Endothelial cell (in vitro differentiated cells): Measurements from ENCODE around the gene SLC7A7. TPM values are rescaled to one million over a fixed set of nuclear protein-coding genes. Genes with fewer than 3 reads are reported as not detected.

Experiments used
- DNase-seq: peaks from one replicate; pipeline ENCODE4 v3.0.0; 2021; ENCODE audit warnings: low spot score
- H3K27ac Mint-ChIP-seq: one replicate; pipeline ENCODE4 v1.8.0; 2021; ENCODE audit warnings: mixed read lengths, inconsistent platforms; ENCODE audit not compliant: unreplicated experiment
- H3K27me3 Mint-ChIP-seq: one replicate; pipeline ENCODE4 v1.8.0; 2021; ENCODE audit warnings: mild to moderate bottlenecking, moderate library complexity, mixed read lengths, inconsistent platforms; ENCODE audit not compliant: unreplicated experiment
- H3K36me3 Mint-ChIP-seq: one replicate; pipeline ENCODE4 v1.8.0; 2021; ENCODE audit warnings: mild to moderate bottlenecking, low read depth, mixed read lengths, inconsistent platforms; ENCODE audit not compliant: unreplicated experiment
- H3K4me1 Mint-ChIP-seq: one replicate; pipeline ENCODE4 v1.8.0; 2021; ENCODE audit warnings: mild to moderate bottlenecking, mixed read lengths, inconsistent platforms; ENCODE audit not compliant: unreplicated experiment
- H3K4me3 Mint-ChIP-seq: one replicate; pipeline ENCODE4 v1.8.0; 2021; ENCODE audit warnings: mild to moderate bottlenecking, mixed read lengths, inconsistent platforms; ENCODE audit not compliant: unreplicated experiment
- H3K9me3 Mint-ChIP-seq: one replicate; pipeline ENCODE4 v1.8.0; 2021; ENCODE audit warnings: mixed read lengths, inconsistent platforms; ENCODE audit not compliant: unreplicated experiment
- total RNA-seq: library from RNA; stranded (reverse); fragmentation: NEBNext Ultra II Directional; extraction: Animal tissue kit (Norgen Biotek cat#: 25700); gene quantifications from one replicate; pipeline ENCODE4 v1.2.1, GENCODE V29; 2021; ENCODE audit not compliant: unreplicated experiment
- TF ChIP-seq, protein P1 (sequence below): fragments of 200-600 bp; sonication (generic); IDR thresholded peaks from one replicate; pipeline ENCODE4 v1.5.0; 2021; ENCODE audit warnings: antibody characterized with exemption; ENCODE audit not compliant: unreplicated experiment

The SLC7A7 gene
- total RNA-seq, 1 donor from 2014 or later, result 15.0 TPM

DNA sequence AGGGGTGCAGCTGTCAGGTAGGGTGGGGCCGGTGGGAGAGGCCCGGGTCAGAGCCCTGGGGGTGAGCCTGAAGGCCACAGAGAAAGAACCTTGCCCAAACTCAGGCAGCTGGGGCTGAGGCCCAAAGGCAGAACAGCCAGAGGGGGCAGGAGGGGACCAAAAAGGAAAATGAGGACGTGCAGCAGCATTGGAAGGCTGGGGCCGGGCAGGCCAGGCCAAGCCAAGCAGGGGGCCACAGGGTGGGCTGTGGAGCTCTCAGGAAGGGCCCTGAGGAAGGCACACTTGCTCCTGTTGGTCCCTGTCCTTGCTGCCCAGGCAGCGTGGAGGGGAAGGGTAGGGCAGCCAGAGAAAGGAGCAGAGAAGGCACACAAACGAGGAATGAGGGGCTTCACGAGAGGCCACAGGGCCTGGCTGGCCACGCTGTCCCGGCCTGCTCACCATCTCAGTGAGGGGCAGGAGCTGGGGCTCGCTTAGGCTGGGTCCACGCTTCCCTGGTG, 31.6 kb upstream of the SLC7A7 start:
- Mint-ChIP-seq H3K9me3 (no peaks in the 10 kb centered on the region), H3K27me3 (peaks cover 16% of the 10 kb centered on the region), H3K4me1 (peaks cover 55% of the 10 kb centered on the region), H3K36me3 (peaks cover 43% of the 10 kb centered on the region), H3K4me3 (no peak overlapping the region), H3K27ac (no peak overlapping the region)
- no peak for DNase-seq
- TF ChIP-seq, protein P1, sequence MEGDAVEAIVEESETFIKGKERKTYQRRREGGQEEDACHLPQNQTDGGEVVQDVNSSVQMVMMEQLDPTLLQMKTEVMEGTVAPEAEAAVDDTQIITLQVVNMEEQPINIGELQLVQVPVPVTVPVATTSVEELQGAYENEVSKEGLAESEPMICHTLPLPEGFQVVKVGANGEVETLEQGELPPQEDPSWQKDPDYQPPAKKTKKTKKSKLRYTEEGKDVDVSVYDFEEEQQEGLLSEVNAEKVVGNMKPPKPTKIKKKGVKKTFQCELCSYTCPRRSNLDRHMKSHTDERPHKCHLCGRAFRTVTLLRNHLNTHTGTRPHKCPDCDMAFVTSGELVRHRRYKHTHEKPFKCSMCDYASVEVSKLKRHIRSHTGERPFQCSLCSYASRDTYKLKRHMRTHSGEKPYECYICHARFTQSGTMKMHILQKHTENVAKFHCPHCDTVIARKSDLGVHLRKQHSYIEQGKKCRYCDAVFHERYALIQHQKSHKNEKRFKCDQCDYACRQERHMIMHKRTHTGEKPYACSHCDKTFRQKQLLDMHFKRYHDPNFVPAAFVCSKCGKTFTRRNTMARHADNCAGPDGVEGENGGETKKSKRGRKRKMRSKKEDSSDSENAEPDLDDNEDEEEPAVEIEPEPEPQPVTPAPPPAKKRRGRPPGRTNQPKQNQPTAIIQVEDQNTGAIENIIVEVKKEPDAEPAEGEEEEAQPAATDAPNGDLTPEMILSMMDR, result no peak

DNA sequence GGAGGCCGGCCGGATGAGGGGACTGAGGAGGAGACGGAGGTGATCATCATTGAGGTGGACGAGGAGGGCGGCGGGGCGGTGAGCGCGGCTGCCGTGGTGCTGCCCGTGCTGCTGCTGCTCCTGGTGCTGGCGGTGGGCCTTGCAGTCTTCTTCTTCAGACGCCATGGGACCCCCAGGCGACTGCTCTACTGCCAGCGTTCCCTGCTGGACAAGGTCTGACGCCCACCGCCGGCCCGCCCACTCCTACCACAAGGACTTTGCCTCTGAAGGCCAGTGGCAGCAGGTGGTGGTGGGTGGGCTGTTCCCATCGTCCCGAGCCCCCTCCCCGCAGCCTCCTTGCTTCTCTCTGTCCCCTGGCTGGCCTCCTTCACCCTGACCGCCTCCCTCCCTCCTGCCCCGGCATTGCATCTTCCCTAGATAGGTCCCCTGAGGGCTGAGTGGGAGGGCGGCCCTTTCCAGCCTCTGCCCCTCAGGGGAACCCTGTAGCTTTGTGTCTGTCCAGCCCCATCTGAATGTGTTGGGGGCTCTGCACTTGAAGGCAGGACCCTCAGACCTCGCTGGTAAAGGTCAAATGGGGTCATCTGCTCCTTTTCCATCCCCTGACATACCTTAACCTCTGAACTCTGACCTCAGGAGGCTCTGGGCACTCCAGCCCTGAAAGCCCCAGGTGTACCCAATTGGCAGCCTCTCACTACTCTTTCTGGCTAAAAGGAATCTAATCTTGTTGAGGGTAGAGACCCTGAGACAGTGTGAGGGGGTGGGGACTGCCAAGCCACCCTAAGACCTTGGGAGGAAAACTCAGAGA, 30.8 kb upstream of the SLC7A7 start:
- TF ChIP-seq, protein P1, result no peak
- Mint-ChIP-seq H3K9me3 (no peaks in the 10 kb centered on the region), H3K4me3 (no peak overlapping the region), H3K27ac (peak overlapping the region; percentile 31), H3K36me3 (peaks cover 49% of the 10 kb centered on the region), H3K4me1 (peaks cover 52% of the 10 kb centered on the region), H3K27me3 (peaks cover 16% of the 10 kb centered on the region)
- no peak for DNase-seq

- DNase-seq, result no peak
- no peak overlapping the region for H3K4me3 Mint-ChIP-seq
- peaks cover 57% of the 10 kb centered on the region for H3K4me1 Mint-ChIP-seq
- TF ChIP-seq, protein P1, result no peak
- peaks cover 53% of the 10 kb centered on the region for H3K36me3 Mint-ChIP-seq
- H3K27me3 Mint-ChIP-seq, result peaks cover 16% of the 10 kb centered on the region
- no peaks in the 10 kb centered on the region for H3K9me3 Mint-ChIP-seq
- H3K27ac Mint-ChIP-seq, result no peak overlapping the region
Observed at GRCh38 chr14:22845103-22845394, 29.8 kb upstream of the SLC7A7 start.

DNA sequence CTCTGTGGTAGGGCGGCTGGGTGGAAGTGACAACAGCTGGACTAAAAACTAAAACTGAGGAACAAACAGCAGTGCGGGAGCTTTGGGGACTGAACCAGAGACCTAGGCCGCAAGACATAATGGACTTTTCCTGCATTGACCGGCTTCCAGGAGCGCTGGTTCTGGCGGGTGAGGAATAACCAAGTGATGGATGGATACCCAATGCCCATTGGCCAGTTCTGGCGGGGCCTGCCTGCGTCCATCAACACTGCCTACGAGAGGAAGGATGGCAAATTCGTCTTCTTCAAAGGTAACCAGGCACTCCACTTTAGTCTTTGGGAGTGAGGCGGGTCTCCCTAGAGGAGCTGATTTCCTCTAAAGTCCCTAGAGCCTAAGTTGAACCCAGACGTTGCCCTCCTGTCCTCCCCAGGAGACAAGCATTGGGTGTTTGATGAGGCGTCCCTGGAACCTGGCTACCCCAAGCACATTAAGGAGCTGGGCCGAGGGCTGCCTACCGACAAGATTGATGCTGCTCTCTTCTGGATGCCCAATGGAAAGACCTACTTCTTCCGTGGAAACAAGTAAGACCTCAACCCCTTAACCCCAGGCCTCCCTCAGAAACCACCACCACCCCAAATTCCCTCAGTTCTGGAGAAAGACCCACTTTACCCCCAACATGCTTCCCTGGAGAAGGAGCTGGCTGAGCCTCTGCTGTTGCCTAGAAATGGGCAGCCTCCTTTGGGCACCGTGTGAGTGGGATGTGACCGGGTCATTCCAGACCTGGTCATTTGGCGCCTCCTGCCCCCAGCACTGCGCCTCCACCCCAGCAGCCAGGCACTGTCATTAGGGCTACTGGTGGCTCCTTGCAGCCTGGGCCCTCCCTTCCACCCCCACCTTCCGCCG, 29.2 kb upstream of the SLC7A7 start:
- no peak overlapping the region for H3K27ac Mint-ChIP-seq
- H3K27me3 Mint-ChIP-seq, result peaks cover 15% of the 10 kb centered on the region
- no peak for DNase-seq
- H3K9me3 Mint-ChIP-seq, result no peaks in the 10 kb centered on the region
- TF ChIP-seq, protein P1, result no peak
- peaks cover 53% of the 10 kb centered on the region for H3K36me3 Mint-ChIP-seq
- peaks cover 62% of the 10 kb centered on the region for H3K4me1 Mint-ChIP-seq
- no peak overlapping the region for H3K4me3 Mint-ChIP-seq
